ENCODE data around the gene GDF9. TPM values are rescaled to one million over a fixed set of nuclear protein-coding genes. Genes with fewer than 3 reads are reported as not detected.
A peak's percentile ranks its signal among the peaks of the same experiment; 100 is the strongest.

GDF9 gene
- total RNA-seq, 3 donors from 2014 or later: 0.28 to 0.41 (median 0.36) TPM

DNA sequence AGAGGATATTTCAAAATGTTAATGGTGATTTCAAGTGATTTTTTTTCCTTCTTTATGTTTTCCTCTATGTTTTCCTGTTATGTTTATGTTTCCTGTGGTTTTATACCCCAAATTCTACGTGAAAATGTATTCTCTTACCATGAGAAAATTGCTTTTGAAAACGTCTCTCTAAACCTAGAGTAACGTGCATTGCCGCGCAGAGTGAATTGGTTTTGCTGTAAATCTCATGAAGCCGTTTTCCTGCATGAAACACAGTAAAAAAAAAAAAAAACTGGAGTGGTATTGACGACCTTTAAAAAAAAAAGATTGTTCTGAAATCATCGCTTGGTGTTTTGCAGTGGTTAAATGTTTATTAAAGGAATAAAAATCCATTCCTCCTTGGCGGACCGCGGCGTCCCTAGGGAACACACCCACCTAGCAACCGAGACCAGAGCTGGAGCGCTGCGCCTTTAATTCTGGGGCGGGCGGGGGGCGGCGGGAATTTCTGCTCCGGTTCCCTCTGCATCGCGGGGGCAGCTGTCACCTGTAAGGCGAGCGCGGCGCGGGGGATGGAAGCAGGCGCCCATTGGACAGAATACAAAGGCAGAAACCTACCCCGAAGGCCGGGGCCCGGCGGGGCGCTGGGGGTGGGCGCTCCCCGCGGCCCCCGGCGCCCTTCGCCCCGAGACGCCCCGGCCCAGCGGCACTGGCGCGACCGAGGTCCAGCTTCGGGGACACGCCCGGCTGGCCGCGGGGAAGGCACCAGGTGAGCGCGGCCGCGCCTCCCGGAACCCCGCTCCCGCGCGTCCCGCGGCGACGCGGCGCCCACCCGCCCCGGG, 53.3 kb downstream of the GDF9 start, which contains the start of gene SOWAHA:
Gene SOWAHA (plus strand): TSS at position 522 of the 818 bp plus-strand sequence. CDS start 320 bp downstream, outside the sequence.
- H3K4me3 ChIP-seq: peak within 1 kb of the TSS; percentile 26
- peak; percentile 70 to 78 (median 76) for DNase-seq
- peaks cover 16% of the 10 kb centered on the region for H3K4me1 ChIP-seq (ENCODE audit: low read depth)
- no peaks in the 10 kb centered on the region for H3K36me3 ChIP-seq (ENCODE audit: low read depth)
- intact Hi-C loops (cut with DNase I, micrococcal nuclease): loop anchor here in 1 of 2 donors (10.0 kb wide), 1 partner anchor 428 kb away; no protein-coding TSS in a partner anchor
- H3K9me3 ChIP-seq: no peaks in the 10 kb centered on the region
- TF ChIP-seq, protein P1, sequence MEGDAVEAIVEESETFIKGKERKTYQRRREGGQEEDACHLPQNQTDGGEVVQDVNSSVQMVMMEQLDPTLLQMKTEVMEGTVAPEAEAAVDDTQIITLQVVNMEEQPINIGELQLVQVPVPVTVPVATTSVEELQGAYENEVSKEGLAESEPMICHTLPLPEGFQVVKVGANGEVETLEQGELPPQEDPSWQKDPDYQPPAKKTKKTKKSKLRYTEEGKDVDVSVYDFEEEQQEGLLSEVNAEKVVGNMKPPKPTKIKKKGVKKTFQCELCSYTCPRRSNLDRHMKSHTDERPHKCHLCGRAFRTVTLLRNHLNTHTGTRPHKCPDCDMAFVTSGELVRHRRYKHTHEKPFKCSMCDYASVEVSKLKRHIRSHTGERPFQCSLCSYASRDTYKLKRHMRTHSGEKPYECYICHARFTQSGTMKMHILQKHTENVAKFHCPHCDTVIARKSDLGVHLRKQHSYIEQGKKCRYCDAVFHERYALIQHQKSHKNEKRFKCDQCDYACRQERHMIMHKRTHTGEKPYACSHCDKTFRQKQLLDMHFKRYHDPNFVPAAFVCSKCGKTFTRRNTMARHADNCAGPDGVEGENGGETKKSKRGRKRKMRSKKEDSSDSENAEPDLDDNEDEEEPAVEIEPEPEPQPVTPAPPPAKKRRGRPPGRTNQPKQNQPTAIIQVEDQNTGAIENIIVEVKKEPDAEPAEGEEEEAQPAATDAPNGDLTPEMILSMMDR (IDR thresholded peaks at IDR 0.05): no peak
- peak; percentile 79 for ATAC-seq

DNA sequence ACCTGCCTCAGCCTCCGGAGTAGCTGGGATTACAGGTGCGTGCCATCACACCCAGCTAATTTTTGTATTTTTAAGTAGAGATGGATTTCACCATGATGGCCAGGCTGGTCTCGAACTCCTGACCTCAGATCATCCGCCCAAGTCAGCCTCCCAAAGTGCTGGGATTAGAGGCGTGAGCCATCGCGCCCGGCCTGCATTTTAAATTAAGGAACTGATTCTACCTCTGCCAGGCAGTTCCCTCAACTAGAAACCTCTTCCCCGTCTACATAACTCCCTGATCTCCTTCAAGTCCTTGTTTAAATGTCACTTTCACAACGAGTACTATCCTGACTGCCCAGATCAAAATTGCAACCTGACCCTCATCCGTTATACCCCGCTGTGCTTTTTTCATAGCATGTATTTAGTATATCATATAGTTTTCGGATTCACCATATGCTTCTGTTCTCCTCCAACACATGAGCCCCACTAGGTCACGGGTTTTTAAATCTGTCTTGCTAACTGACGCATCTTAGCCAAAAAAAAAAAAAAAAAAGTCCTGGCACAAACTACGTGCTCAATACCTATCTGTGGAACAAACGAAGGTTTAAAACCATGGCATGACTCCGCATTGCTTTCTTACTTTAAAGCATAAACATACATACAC, 54.0 kb downstream of the GDF9 start:
- ATAC-seq (no peak), DNase-seq (no peak)
- Histone ChIP-seq H3K4me3 (no peak overlapping the region), H3K36me3 (ENCODE audit: low read depth) (no peaks in the 10 kb centered on the region), H3K4me1 (ENCODE audit: low read depth) (peaks cover 21% of the 10 kb centered on the region), H3K9me3 (no peaks in the 10 kb centered on the region)
- intact Hi-C loops (cut with DNase I, micrococcal nuclease): loop anchor here in 1 of 2 donors (10.0 kb wide), 1 partner anchor 427 kb away; no protein-coding TSS in a partner anchor
- TF ChIP-seq, protein P1 (IDR thresholded peaks at IDR 0.05): no peak

Other genes with a start within 250 kb of the GDF9 start
- not detected for gene IL13, start 208.3 kb downstream of the GDF9 start, total RNA-seq
- gene IL4, start 192.5 kb downstream of the GDF9 start, total RNA-seq: not detected
- 10 to 100 TPM in 1 of 3 donors, 1 to 10 TPM in 2; 3.2 to 11.0 (median 3.8) TPM for gene KIF3A, start 128.9 kb downstream of the GDF9 start, total RNA-seq
- 10 to 100 TPM in 2 of 3 donors, 1 to 10 TPM in 1; 7.1 to 12.3 (median 12.0) TPM for gene CCNI2, start 119.0 kb downstream of the GDF9 start, total RNA-seq
- gene SEPTIN8, start 89.2 kb downstream of the GDF9 start, total RNA-seq: 10 to 100 TPM; 49.9 to 64.7 (median 61.1) TPM
- 10 to 100 TPM; 11.6 to 44.5 (median 24.3) TPM for gene SOWAHA, start 53.2 kb downstream of the GDF9 start, total RNA-seq
- 10 to 100 TPM; 37.3 to 93.5 (median 63.0) TPM for gene SHROOM1, start 35.8 kb downstream of the GDF9 start, total RNA-seq
- gene UQCRQ, start 173 bp upstream of the GDF9 start, total RNA-seq: 100 to 1,000 TPM; 448 to 727 (median 690) TPM
- 1 to 10 TPM; 2.9 to 9.9 (median 3.8) TPM for gene LEAP2, start 7.2 kb upstream of the GDF9 start, total RNA-seq
- gene AFF4, start 97.2 kb upstream of the GDF9 start, total RNA-seq: 10 to 100 TPM; 65.8 to 85.3 (median 76.6) TPM
- 10 to 100 TPM; 20.4 to 35.0 (median 29.2) TPM for gene ZCCHC10, start 160.1 kb upstream of the GDF9 start, total RNA-seq
- gene HSPA4, start 185.5 kb upstream of the GDF9 start, total RNA-seq: 10 to 100 TPM; 64.1 to 77.2 (median 72.9) TPM

Data from mucosa of descending colon (tissue), 3 donors.